ENCODE results near the gene INPP5B.

The INPP5B gene

DNA sequence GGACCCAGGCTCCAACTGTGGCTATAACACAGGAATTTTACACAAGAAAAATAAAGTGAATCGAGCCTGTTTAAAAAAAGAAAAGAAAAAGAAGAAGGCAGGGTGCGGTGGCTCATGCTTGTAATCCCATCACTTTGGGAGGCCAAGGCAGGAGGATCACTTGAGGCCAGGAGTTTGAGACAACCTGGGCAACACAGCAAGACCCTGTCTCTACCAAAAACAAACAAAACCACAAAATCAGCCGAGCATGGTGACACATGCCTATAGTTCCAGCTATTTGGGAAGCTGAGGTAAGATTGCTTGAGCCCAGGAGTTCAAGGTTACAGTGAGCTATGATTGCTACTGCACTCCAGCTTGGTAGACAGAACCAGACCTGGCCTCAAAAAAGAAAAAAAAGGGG is 105.2 kb downstream of the INPP5B start:
- DNase-seq = no peak

DNA sequence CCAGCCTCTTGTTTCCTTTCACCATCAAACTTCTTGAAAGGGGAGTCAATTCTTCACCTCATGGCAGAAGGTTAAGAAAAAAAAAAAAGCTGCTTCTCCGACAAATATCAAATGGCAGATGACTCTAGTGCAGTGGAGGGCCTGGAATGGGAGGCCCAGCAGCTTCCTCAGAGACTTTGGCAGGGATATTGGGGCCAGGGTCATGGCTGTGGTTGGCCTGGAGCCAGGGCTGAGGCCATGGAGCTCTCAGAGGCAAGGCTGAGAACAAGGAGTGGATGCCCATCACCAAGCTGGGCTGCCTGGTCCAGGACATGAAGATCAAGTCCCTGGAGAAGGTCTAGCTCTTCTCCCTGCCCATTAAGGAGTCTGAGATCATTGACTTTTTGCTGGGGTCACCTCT is 106.1 kb downstream of the INPP5B start:
- no peak for DNase-seq

DNA sequence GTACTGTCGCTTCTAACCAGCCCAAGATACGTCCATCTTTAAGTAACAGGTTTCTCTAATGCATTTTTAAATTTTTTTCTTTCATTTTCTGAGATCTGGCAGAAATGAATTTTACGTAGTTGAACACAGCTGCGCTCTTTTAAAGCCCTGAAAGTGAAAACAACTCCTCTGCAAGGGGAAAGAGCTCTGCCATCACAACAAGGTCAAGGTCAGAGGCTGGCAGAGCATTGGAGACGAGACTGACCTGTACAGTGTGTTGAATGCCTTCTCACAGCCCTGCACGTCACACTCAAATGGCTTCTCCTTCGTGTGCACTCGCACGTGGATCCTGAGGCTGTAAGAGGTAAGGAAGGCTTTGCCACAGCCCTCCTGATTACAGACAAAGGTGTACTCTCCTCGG is 107.2 kb downstream of the INPP5B start:
- no peak for DNase-seq

DNA sequence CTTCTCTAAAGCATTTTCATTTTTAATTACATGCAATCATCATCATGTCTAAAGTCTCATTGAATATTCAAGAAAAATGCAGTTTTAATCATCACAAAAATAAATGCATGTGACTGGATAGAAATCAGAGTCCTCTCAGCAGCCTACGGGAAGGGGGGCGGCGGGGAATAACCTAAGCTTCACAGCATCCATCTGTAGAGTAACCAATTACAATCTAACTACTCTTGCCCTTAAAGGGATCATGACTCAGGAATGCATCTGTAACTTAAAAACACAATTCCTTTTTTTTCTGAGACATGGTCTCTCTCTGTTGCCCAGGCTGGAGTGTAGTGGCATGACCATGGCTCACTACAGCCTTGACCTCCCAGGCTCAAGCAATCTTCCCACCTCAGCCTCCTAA is 110.1 kb downstream of the INPP5B start:
- DNase-seq = no peak

DNA sequence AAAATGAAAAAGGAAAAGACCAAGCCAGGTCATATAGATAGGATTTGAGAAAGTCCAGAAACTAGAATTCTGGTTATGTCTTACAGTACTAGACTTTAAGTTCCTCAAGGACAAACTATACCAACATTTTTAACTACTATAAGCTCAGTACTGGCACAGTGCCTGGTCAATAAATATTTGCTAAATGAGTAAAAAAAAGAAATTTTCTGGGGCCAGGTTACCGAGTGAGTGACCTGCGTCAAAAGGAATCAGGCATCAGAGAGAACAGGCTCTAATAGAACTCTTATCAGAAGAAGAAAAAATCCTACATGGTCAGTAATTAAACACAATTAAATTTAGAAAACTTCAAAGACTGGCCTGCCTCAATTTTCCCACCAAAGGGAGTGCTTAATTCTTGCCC is 115.0 kb downstream of the INPP5B start:
- DNase-seq = no peak

DNA sequence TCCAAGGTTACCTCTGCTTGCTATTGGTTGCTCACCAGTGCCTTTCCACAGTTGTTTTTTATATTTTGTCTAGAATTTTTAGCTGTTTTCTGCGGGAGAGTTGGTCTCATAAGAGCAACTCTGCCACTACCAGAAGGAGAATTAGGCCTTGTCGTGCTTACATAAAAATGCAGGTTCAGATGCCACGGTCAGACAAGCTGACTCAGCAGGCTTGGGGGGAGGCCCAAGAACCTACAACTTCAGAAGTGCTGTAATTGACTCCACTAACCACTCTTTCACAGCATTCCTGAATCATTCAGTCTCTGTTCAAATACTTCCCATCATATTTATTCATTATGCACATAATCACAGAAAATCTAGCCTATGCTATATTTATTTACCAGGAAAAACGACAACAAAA is 115.7 kb downstream of the INPP5B start:
- DNase-seq = no peak

DNA sequence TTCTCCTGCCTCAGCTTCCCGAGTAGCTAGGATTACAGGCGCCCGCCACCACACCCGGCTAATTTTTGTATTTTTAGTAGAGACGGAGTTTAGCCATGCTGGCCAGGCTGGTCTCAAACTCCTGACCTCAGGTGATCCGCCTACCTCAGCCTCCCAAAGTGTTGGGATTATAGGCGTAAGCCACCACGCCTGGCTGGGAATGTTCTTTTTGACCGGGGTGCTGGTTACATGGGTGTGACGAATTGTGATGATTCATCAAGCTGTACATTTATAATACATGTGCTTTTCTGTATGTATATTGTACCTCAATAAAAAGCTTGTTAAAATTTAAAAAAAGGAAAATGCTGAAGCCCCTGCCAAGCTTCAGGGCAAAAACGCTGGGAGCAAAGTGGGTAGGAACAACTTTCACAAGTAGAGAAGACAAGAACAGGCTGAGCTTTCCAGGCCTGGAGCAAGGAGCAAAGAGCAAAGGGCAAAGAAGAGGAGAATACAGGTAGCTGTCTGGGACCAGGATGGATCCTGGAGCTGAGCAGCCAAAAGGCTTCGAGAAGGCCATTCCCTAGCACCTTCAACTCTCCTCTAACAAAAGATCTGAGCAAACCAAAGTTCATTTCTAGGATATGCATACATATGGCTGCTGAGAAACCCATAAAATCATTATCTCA is 118.3 kb downstream of the INPP5B start:
- DNase-seq = no peak

DNA sequence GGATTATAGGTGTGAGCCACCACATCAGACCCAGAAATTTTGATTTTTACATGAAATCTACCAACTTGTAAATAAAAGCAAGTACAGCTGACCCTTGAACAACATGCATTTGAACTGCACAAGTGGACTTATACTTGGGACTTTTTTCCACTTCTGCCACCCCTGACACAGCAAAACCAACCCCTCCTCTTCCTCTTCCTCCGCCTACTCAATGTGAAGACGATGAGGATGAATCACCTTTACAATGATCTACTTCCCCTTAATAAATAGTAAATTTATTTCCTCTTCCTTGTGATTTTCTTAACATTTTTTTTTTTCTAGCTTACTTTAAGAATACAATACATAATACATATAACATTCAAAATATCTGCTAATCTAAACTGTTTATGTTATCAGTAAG is 121.3 kb downstream of the INPP5B start:
- no peak for DNase-seq

DNA sequence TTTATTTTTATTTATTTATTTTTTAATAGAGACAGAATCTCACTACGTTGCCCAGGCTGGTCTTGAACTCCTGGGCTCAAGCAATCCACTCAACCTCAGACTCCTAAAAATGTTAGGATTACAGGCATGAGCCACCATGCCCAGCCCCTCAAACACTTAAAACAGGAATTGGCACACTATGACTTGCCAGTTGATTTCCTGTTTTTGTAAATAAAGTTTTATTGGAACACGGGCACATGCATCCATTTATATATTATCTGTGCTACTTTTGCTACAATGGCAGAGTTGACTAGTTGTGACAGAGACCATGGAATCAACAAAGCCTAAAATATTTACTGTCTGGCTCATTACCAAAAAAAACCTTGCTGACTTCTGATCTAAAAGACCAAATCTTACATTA is 122.9 kb downstream of the INPP5B start:
- no peak for DNase-seq

DNA sequence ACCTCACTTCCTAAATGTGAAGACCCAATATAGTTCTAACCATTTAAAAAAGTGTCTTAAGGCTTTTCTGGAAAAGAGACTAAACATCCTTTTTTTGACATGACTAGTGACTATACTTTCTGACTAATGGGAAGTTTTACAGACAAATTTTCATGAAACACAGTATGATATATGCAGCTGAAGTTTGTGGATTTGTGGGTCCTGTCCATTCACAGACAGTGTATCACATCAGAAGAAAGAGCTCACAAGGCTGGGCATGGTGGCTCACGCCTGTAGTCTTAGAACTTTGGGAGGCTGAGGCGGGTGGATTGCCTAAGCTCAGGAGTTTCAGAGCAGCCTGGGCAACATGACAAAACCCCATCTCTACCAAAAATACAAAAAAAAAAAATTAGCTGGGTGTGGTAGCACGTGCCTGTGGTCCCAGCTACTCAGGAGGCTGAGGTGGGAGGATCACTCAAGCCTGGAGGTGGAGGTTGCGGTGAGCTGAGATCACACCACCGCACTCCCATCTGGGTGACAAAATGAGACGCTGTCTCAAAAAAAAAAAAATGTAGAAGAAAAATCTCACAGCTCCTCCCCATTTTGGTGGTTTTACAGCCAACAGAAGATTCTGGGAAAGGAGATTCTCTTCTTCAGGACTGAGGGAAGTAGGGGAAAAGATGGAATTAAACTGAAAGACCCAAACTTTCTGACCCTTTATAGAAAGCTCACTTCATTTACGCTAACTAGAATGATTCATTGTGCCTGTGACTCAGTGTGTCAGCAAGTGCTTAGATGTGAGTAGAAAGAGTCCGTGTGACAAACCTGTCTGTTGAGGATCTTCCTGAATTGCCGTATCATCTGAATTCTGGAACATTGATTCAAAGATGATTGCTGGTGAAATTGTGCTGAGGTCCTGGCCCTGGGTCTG is 123.7 kb downstream of the INPP5B start:
- no peak for DNase-seq

DNA sequence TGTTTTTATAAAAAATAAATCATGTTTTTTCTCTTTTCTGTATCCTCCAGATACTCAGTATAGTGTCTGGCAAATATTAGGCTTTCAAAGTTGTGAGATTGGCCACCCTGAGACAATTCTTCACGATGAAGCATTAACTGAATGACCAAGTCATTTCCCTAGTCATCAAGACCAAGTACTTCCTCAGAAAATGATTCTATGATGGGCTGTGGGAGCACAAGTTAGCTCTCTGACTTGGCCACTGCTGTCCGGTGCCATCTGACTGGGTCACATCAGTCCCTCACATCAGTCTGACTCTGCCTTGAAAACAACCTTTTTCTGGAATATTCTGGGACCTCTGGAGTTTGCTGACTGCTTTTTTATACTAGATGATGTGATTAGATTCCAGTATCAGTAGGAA is 125.4 kb downstream of the INPP5B start:
- no peak for DNase-seq

DNA sequence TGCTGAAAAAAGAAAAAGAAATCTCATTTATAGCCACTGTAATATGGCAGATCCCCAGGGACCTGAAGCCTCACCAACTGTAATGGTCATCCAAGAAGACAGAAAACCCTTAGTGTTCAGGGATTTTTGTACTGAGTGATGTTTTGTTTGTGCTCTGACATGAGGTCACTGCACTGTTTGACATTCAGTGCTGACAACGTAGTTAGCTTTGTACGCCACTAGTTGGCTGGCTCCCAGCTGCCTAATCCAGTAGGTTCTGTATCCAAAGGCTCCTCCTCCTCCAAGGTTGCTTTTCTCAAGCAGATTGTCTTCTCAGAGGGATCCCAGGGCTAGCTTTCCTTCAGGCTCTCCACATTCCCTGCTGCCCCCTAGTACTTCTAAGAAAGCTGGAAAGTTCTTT is 129.4 kb downstream of the INPP5B start:
- peak in 37 of 51 donors; percentile 6 to 78 (median 42) for DNase-seq

DNA sequence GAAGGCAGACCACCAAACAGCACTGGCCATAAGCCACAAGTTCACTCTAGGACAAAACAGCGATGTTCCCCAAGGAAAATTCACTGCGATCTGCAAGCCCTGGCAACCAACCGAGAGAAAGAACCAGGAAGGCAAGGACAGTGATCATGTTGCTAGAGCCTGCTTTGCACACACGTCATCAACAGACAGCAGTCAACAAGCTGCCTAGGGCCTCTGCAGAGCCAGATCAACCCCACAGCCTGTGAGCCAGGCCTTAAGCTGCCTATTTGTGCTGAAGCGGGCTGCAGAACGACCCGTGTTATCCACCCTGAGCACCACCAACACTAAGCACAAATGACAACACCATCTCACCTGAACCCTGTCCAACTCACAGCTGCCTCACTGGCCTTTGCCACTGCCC is 132.6 kb downstream of the INPP5B start:
- DNase-seq = peak in 25 of 51 donors; percentile 6 to 62 (median 21)

DNA sequence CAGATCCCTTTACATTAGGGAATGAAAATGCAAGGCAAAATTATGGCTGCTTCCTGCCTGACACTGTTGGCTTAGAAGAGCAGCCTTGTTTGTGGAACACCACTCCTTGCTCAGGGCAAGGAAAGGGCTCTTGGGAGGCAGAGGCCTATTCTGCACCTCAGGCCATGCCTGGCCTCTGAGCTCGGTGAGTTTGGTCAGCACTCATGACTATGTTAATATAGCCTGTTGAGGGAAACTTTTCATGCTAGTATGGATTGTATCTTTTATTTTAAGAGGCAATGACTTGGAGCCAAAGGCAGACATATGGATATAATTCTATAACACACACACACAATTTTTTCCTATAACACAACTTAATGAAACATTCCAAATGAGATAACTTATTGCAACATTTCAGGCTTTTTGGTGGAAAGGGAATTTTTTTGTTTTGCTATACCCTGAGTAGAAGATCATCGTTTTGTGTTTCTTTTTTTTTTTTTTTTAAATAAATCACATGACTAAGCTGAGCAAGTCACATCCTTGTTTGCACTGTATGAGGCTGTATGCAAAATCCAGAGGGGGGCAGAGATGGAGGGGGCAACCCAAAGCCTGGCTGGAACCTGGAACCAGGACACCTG is 133.2 kb downstream of the INPP5B start:
- DNase-seq = no peak

DNA sequence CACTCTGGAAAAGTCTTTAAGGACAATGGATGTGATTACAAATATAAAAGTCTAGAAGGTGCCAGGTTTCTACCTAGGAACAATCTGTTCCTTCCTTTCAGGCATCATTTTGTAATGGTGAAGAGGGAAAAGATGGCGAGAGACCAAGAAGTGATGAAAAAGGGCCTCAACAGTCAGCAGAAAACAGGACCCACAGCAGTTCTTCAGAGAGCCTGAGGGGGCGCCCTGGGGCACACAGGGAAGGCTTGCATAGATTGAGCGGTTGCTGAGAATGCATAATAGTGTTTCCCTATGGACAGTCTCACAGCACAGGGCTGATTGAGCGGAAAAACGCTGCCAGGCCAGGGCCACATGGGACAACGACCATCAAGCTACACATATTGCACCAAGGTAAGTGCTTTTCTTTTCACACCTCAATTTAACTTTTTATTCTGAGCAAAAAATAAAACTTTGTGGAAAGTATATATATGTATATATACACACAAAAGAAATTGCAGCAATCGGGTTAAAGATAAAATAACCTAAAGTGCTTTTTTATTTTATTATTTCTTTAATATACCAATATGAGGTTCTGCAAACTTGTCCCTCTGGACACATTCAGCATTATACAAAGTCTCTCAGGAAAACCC is 135.7 kb downstream of the INPP5B start:
- DNase-seq = peak in 33 of 51 donors; percentile 4 to 72 (median 43)
